ENCODE results near the gene CD3D.

CD3D gene

DNA sequence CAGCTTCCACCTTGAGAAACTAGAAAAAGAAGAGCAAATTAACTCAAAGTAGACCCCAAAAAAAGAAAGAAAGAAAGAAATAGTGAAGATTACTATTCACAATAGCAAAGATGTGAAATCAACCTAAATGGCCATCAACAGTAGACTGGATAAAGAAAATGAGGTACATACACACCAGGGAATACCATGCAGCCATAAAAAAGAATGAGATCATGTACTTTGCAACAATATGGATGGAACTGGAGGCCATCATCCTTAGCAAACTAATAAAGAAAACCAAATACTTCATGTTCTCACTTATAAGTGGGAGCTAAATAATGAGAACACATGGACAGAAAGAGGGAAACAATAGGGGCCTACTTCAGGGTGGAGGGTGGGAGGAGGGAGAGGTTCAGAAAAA lies 13.8 kb downstream of the CD3D start:
- H3K4me2 ChIP-seq (ENCODE audit: low read depth, low read length, poor library complexity, severe bottlenecking), result no peak overlapping the region
- H3K9me2 ChIP-seq (replicated peaks; ENCODE audit: low read depth, low read length), result no peaks in the 10 kb centered on the region
- no peak overlapping the region for H2AFZ ChIP-seq (ENCODE audit: low read length)
- H4K20me1 ChIP-seq (ENCODE audit: insufficient read depth, low read length, poor library complexity, severe bottlenecking), result no peaks in the 10 kb centered on the region
- H3K4me3 ChIP-seq (ENCODE audit: low read length, poor library complexity, severe bottlenecking), result no peak overlapping the region
- H3F3A ChIP-seq (ENCODE audit: low read depth), result no peaks in the 10 kb centered on the region
- no peak overlapping the region for H3K9ac ChIP-seq (ENCODE audit: low read depth, low read length, poor library complexity, severe bottlenecking)
- H3K79me2 ChIP-seq (ENCODE audit: insufficient read depth, low read length), result 0 out of 2 replicates have a peak, but pooled peaks cover 5% of the 10 kb centered on the region
- no peaks in the 10 kb centered on the region for H3K4me1 ChIP-seq (ENCODE audit: insufficient read depth, low read length, poor library complexity, severe bottlenecking)
- H3K36me3 ChIP-seq (ENCODE audit: insufficient read depth, low read length), result no peaks in the 10 kb centered on the region
- no peak for TF ChIP-seq EZH2phosphoT487 (IDR thresholded peaks at IDR 0.05; ENCODE audit: borderline replicate concordance)
- no peak for TF ChIP-seq CTCF (conservative IDR thresholded peaks at IDR 0.05; ENCODE audit: low read length)
- H3K9me3 ChIP-seq (ENCODE audit: insufficient read depth, low read depth, low read length), result no peaks in the 10 kb centered on the region
- no peaks in the 10 kb centered on the region for H3K27me3 ChIP-seq (ENCODE audit: insufficient read depth, low read length, poor library complexity, severe bottlenecking)

DNA sequence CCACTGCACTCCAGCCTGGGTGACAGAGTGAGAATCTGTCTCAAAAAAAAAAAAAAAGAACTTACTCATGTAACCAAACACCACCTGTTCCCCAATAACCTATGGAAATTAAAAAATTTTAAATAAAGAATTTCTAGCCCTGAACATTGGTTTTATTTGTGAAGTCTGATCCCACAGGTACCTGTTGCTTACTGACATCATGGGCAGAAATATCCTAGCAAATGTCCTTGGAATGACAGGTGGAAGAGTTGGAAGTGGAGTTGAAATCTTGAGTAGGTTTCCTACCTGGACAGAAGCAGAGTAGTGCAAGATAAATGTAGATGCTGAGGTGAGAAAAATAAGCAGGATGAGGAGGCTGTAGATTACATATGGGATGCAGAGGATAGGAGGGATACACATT lies 17.2 kb downstream of the CD3D start:
- no peak overlapping the region for H3K9ac ChIP-seq (ENCODE audit: low read depth, low read length, poor library complexity, severe bottlenecking)
- no peaks in the 10 kb centered on the region for H3F3A ChIP-seq (ENCODE audit: low read depth)
- H3K9me3 ChIP-seq (ENCODE audit: insufficient read depth, low read depth, low read length), result no peaks in the 10 kb centered on the region
- no peaks in the 10 kb centered on the region for H3K27me3 ChIP-seq (ENCODE audit: insufficient read depth, low read length, poor library complexity, severe bottlenecking)
- H3K4me1 ChIP-seq (ENCODE audit: insufficient read depth, low read length, poor library complexity, severe bottlenecking), result peaks cover 7% of the 10 kb centered on the region
- H2AFZ ChIP-seq (ENCODE audit: low read length), result no peak overlapping the region
- H3K9me2 ChIP-seq (replicated peaks; ENCODE audit: low read depth, low read length), result no peaks in the 10 kb centered on the region
- TF ChIP-seq CTCF (conservative IDR thresholded peaks at IDR 0.05; ENCODE audit: low read length), result no peak
- TF ChIP-seq EZH2phosphoT487 (IDR thresholded peaks at IDR 0.05; ENCODE audit: borderline replicate concordance), result no peak
- H3K36me3 ChIP-seq (ENCODE audit: insufficient read depth, low read length), result no peaks in the 10 kb centered on the region
- no peak overlapping the region for H3K4me3 ChIP-seq (ENCODE audit: low read length, poor library complexity, severe bottlenecking)
- no peak overlapping the region for H3K4me2 ChIP-seq (ENCODE audit: low read depth, low read length, poor library complexity, severe bottlenecking)
- no peaks in the 10 kb centered on the region for H3K79me2 ChIP-seq (ENCODE audit: insufficient read depth, low read length)
- no peaks in the 10 kb centered on the region for H4K20me1 ChIP-seq (ENCODE audit: insufficient read depth, low read length, poor library complexity, severe bottlenecking)

- no peaks in the 10 kb centered on the region for H3K36me3 ChIP-seq (ENCODE audit: insufficient read depth, low read length)
- no peaks in the 10 kb centered on the region for H3K79me2 ChIP-seq (ENCODE audit: insufficient read depth, low read length)
- TF ChIP-seq EZH2phosphoT487 (IDR thresholded peaks at IDR 0.05; ENCODE audit: borderline replicate concordance), result no peak
- TF ChIP-seq CTCF (conservative IDR thresholded peaks at IDR 0.05; ENCODE audit: low read length), result no peak
- H3K9ac ChIP-seq (ENCODE audit: low read depth, low read length, poor library complexity, severe bottlenecking), result no peak overlapping the region
- H2AFZ ChIP-seq (ENCODE audit: low read length), result no peak overlapping the region
- H3K4me3 ChIP-seq (ENCODE audit: low read length, poor library complexity, severe bottlenecking), result no peak overlapping the region
- no peaks in the 10 kb centered on the region for H3K9me2 ChIP-seq (replicated peaks; ENCODE audit: low read depth, low read length)
- H3K4me2 ChIP-seq (ENCODE audit: low read depth, low read length, poor library complexity, severe bottlenecking), result no peak overlapping the region
- no peaks in the 10 kb centered on the region for H3F3A ChIP-seq (ENCODE audit: low read depth)
- H3K9me3 ChIP-seq (ENCODE audit: insufficient read depth, low read depth, low read length), result no peaks in the 10 kb centered on the region
- H4K20me1 ChIP-seq (ENCODE audit: insufficient read depth, low read length, poor library complexity, severe bottlenecking), result no peaks in the 10 kb centered on the region
- peaks cover 31% of the 10 kb centered on the region for H3K4me1 ChIP-seq (ENCODE audit: insufficient read depth, low read length, poor library complexity, severe bottlenecking)
- no peaks in the 10 kb centered on the region for H3K27me3 ChIP-seq (ENCODE audit: insufficient read depth, low read length, poor library complexity, severe bottlenecking)
Measured at GRCh38 chr11:118322721-118323120, 19.8 kb downstream of the CD3D start.

Measured in Loucy (cell line).